Measurements from ENCODE around the gene GPATCH2L. TPM values are rescaled to one million over a fixed set of nuclear protein-coding genes. Genes with fewer than 3 reads are reported as not detected.

Gene GPATCH2L
- total RNA-seq, 4 donors from 2014 or later = 27.6 to 69.9 (median 43.0) TPM

GRCh38 chr14:76237349-76237990, 85.7 kb downstream of the GPATCH2L start:
- Histone ChIP-seq H3K27me3 (no peaks in the 10 kb centered on the region), H3K9me3 (peaks cover 10% of the 10 kb centered on the region), H3K27ac (no peak overlapping the region), H3K36me3 (no peaks in the 10 kb centered on the region), H3K4me1 (no peaks in the 10 kb centered on the region), H3K4me3 (no peak overlapping the region)
- TF ChIP-seq POLR2A (IDR thresholded peaks at IDR 0.05) = no peak
- TF ChIP-seq CTCF (IDR thresholded peaks at IDR 0.05) = no peak
- TF ChIP-seq POLR2AphosphoS5 (IDR thresholded peaks at IDR 0.05) = no peak
- TF ChIP-seq EP300 (IDR thresholded peaks at IDR 0.05) = no peak
- DNase-seq (ENCODE audit: low spot score in 2 of 2) = no peak
- 41% methylated on average over 6 of the region's 6 CpGs for WGBS

GRCh38 chr14:76245097-76245496, 93.4 kb downstream of the GPATCH2L start:
- peaks cover 17% of the 10 kb centered on the region for H3K9me3 ChIP-seq
- H3K4me1 ChIP-seq = no peaks in the 10 kb centered on the region
- H3K27ac ChIP-seq = no peak overlapping the region
- WGBS = 83% methylated on average over 1 of the region's 1 CpG
- TF ChIP-seq EP300 (IDR thresholded peaks at IDR 0.05) (no peak), POLR2A (IDR thresholded peaks at IDR 0.05) (no peak), CTCF (IDR thresholded peaks at IDR 0.05) (no peak), POLR2AphosphoS5 (IDR thresholded peaks at IDR 0.05) (no peak)
- no peaks in the 10 kb centered on the region for H3K27me3 ChIP-seq
- DNase-seq (ENCODE audit: low spot score in 2 of 2) = no peak
- H3K4me3 ChIP-seq = no peak overlapping the region
- no peaks in the 10 kb centered on the region for H3K36me3 ChIP-seq

- Histone ChIP-seq H3K9me3 (no peaks in the 10 kb centered on the region), H3K4me3 (no peak overlapping the region), H3K4me1 (no peaks in the 10 kb centered on the region), H3K27ac (no peak overlapping the region), H3K36me3 (no peaks in the 10 kb centered on the region), H3K27me3 (no peaks in the 10 kb centered on the region)
- no peak for TF ChIP-seq POLR2AphosphoS5 (IDR thresholded peaks at IDR 0.05)
- no peak for TF ChIP-seq EP300 (IDR thresholded peaks at IDR 0.05)
- no peak for TF ChIP-seq POLR2A (IDR thresholded peaks at IDR 0.05)
- no peak for TF ChIP-seq CTCF (IDR thresholded peaks at IDR 0.05)
- no peak for DNase-seq (ENCODE audit: low spot score in 2 of 2)
- 28% methylated on average over 9 of the region's 9 CpGs for WGBS
Observed at GRCh38 chr14:76250302-76250701, 98.6 kb downstream of the GPATCH2L start.

GRCh38 chr14:76252471-76252870, 100.7 kb downstream of the GPATCH2L start:
- H3K4me1 ChIP-seq = no peaks in the 10 kb centered on the region
- no peak for TF ChIP-seq EP300 (IDR thresholded peaks at IDR 0.05)
- no peak for TF ChIP-seq POLR2A (IDR thresholded peaks at IDR 0.05)
- 92% methylated on average over 3 of the region's 3 CpGs for WGBS
- no peaks in the 10 kb centered on the region for H3K9me3 ChIP-seq
- no peak overlapping the region for H3K4me3 ChIP-seq
- H3K27ac ChIP-seq = no peak overlapping the region
- no peaks in the 10 kb centered on the region for H3K27me3 ChIP-seq
- DNase-seq (ENCODE audit: low spot score in 2 of 2) = no peak
- no peaks in the 10 kb centered on the region for H3K36me3 ChIP-seq

GRCh38 chr14:76253111-76253510, 101.4 kb downstream of the GPATCH2L start:
- Histone ChIP-seq H3K36me3 (no peaks in the 10 kb centered on the region), H3K4me3 (no peak overlapping the region), H3K27me3 (no peaks in the 10 kb centered on the region), H3K9me3 (no peaks in the 10 kb centered on the region), H3K27ac (no peak overlapping the region), H3K4me1 (no peaks in the 10 kb centered on the region)
- no peak for DNase-seq (ENCODE audit: low spot score in 2 of 2)
- no peak for TF ChIP-seq POLR2AphosphoS5 (IDR thresholded peaks at IDR 0.05)
- 74% methylated on average over 8 of the region's 8 CpGs for WGBS

GRCh38 chr14:76256545-76256944, 104.8 kb downstream of the GPATCH2L start:
- H3K27me3 ChIP-seq = no peaks in the 10 kb centered on the region
- 45% methylated on average over 4 of the region's 4 CpGs for WGBS
- H3K36me3 ChIP-seq = no peaks in the 10 kb centered on the region
- no peaks in the 10 kb centered on the region for H3K9me3 ChIP-seq
- no peak for DNase-seq (ENCODE audit: low spot score in 2 of 2)
- H3K4me3 ChIP-seq = no peak overlapping the region
- no peaks in the 10 kb centered on the region for H3K4me1 ChIP-seq
- no peak overlapping the region for H3K27ac ChIP-seq
- TF ChIP-seq CTCF (IDR thresholded peaks at IDR 0.05) (no peak), POLR2AphosphoS5 (IDR thresholded peaks at IDR 0.05) (no peak), POLR2A (IDR thresholded peaks at IDR 0.05) (no peak), EP300 (IDR thresholded peaks at IDR 0.05) (no peak)

Data from suprapubic skin (tissue), 4 donors.